ENCODE data around the gene NEO1.

NEO1 gene

DNA sequence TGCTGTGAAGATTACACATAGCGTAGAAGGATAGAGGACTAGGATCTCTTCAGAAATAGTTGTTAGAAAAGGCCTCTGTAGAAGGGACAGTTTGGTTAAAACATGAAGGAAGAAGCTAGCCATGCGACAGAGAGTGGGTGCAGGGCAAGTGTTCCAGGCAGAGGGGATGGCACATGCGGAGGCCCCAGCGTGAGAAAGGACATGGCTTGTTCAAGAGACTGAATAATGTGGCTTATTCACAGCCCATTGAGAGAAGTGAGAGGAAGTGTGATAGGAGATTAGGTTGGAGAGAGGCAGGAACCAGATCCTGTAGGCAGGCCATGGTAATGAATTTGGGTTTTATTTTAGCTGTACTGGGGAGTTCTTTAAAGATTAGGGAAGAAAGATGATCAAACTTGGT is 56.4 kb downstream of the NEO1 start:
- DNase-seq (ENCODE audit: low read depth in 1 of 2, low spot score in 1 of 2), result no peak
- Histone ChIP-seq H3K27me3 (ENCODE audit: insufficient read depth, poor library complexity, severe bottlenecking) (peaks cover 10% of the 10 kb centered on the region), H3K27ac (replicated peaks) (no peak overlapping the region), H3K4me3 (replicated peaks; ENCODE audit: insufficient read depth, low read length) (no peak overlapping the region)
- TF ChIP-seq, protein P1, sequence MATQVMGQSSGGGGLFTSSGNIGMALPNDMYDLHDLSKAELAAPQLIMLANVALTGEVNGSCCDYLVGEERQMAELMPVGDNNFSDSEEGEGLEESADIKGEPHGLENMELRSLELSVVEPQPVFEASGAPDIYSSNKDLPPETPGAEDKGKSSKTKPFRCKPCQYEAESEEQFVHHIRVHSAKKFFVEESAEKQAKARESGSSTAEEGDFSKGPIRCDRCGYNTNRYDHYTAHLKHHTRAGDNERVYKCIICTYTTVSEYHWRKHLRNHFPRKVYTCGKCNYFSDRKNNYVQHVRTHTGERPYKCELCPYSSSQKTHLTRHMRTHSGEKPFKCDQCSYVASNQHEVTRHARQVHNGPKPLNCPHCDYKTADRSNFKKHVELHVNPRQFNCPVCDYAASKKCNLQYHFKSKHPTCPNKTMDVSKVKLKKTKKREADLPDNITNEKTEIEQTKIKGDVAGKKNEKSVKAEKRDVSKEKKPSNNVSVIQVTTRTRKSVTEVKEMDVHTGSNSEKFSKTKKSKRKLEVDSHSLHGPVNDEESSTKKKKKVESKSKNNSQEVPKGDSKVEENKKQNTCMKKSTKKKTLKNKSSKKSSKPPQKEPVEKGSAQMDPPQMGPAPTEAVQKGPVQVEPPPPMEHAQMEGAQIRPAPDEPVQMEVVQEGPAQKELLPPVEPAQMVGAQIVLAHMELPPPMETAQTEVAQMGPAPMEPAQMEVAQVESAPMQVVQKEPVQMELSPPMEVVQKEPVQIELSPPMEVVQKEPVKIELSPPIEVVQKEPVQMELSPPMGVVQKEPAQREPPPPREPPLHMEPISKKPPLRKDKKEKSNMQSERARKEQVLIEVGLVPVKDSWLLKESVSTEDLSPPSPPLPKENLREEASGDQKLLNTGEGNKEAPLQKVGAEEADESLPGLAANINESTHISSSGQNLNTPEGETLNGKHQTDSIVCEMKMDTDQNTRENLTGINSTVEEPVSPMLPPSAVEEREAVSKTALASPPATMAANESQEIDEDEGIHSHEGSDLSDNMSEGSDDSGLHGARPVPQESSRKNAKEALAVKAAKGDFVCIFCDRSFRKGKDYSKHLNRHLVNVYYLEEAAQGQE (IDR thresholded peaks at IDR 0.05; ENCODE audit: insufficient replicate concordance, low read depth), result no peak
- TF ChIP-seq SPI1 (IDR thresholded peaks at IDR 0.05; ENCODE audit: borderline replicate concordance, low read depth), result no peak
- no peak for TF ChIP-seq CTCF (IDR thresholded peaks at IDR 0.05; ENCODE audit: insufficient read depth, low read length)
- no peak for TF ChIP-seq POLR2AphosphoS5 (IDR thresholded peaks at IDR 0.05; ENCODE audit: low read depth)
- no peak for TF ChIP-seq GABPA (IDR thresholded peaks at IDR 0.05; ENCODE audit: low read depth)

GRCh38 chr15:73109765-73110164 is 57.5 kb downstream of the NEO1 start:
- TF ChIP-seq POLR2AphosphoS5 (IDR thresholded peaks at IDR 0.05; ENCODE audit: low read depth) (no peak), SPI1 (IDR thresholded peaks at IDR 0.05; ENCODE audit: borderline replicate concordance, low read depth) (no peak), CTCF (IDR thresholded peaks at IDR 0.05; ENCODE audit: insufficient read depth, low read length) (no peak), GABPA (IDR thresholded peaks at IDR 0.05; ENCODE audit: low read depth) (no peak)
- TF ChIP-seq, protein P1 (IDR thresholded peaks at IDR 0.05; ENCODE audit: insufficient replicate concordance, low read depth), result no peak
- H3K4me3 ChIP-seq (replicated peaks; ENCODE audit: insufficient read depth, low read length), result no peak overlapping the region
- H3K27me3 ChIP-seq (ENCODE audit: insufficient read depth, poor library complexity, severe bottlenecking), result peaks cover 13% of the 10 kb centered on the region
- DNase-seq (ENCODE audit: low read depth in 1 of 2, low spot score in 1 of 2), result no peak
- no peak overlapping the region for H3K27ac ChIP-seq (replicated peaks)

DNA sequence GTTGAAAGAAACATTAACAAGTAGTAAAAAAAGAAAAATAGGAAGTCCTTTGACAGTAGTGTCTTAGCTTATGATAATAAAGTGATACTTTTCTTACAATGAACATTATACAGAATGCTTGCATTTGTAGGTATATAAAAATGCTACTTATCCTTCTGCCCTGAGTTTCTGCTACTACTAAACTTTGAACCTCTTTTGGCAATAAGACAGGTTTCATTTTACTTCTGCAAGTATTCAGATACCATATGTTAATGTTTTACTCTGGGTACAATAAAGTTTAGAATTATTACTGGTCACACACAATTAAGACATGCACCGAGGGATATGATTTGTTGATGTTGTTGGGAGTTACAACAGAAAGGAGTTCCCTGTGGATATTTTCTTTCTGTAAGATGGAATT is 57.9 kb downstream of the NEO1 start:
- Histone ChIP-seq H3K4me3 (replicated peaks; ENCODE audit: insufficient read depth, low read length) (no peak overlapping the region), H3K27ac (replicated peaks) (no peak overlapping the region), H3K27me3 (ENCODE audit: insufficient read depth, poor library complexity, severe bottlenecking) (peaks cover 13% of the 10 kb centered on the region)
- no peak for DNase-seq (ENCODE audit: low read depth in 1 of 2, low spot score in 1 of 2)
- TF ChIP-seq POLR2AphosphoS5 (IDR thresholded peaks at IDR 0.05; ENCODE audit: low read depth) (no peak), GABPA (IDR thresholded peaks at IDR 0.05; ENCODE audit: low read depth) (no peak), SPI1 (IDR thresholded peaks at IDR 0.05; ENCODE audit: borderline replicate concordance, low read depth) (no peak), CTCF (IDR thresholded peaks at IDR 0.05; ENCODE audit: insufficient read depth, low read length) (no peak)
- TF ChIP-seq, protein P1 (IDR thresholded peaks at IDR 0.05; ENCODE audit: insufficient replicate concordance, low read depth), result no peak
